Measurements from ENCODE around the gene TOMM40. TPM values are rescaled to one million over a fixed set of nuclear protein-coding genes. Genes with fewer than 3 reads are reported as not detected.

Gene TOMM40
- total and polyA plus RNA-seq, 9 of the 15 experiments (the other 6 are each of a cell fraction or from before 2014, with no cell fraction given), result 0.89 to 290 (median 160) TPM

- in situ Hi-C loops (cut with MboI), result no loop called here
- peak overlapping the region in 1 of 2 experiments; percentile 65; a peak in 2 of 4 replicates for H3K9ac ChIP-seq (ENCODE audit: insufficient read depth in 1 of 2, low read depth in 2 of 2, low read length in 2 of 2)
- ATAC-seq, result peak; percentile 11; the same call in 2 of the 3 replicates
- TF ChIP-seq DACH1 (IDR thresholded peaks at IDR 0.05; ENCODE audit: partially characterized antibody) (no peak), GABPB1 (CRISPR knock-in tag; IDR thresholded peaks at IDR 0.05) (no peak), SMARCA4 (IDR thresholded peaks at IDR 0.05) (no peak), ZNF764 (CRISPR knock-in tag; IDR thresholded peaks at IDR 0.05; ENCODE audit: low read depth) (0 out of 2 replicates have a peak, but pooled peaks have one; percentile 61), TAF15 (IDR thresholded peaks at IDR 0.05; ENCODE audit: low read depth, low read length) (no peak), NR2F6 (CRISPR knock-in tag; IDR thresholded peaks at IDR 0.05) (0 out of 2 replicates have a peak, but pooled peaks have one; percentile 62), GABPA (tag; conservative IDR thresholded peaks at IDR 0.05; ENCODE audit: low read depth) (no peak), REST (IDR thresholded peaks at IDR 0.05; ENCODE audit: borderline replicate concordance) (peak; percentile 9; the same call in 1 of the 2 replicates), REST (CRISPR knock-in tag; IDR thresholded peaks at IDR 0.05; ENCODE audit: low read depth) (no peak), ZBTB26 (CRISPR knock-in tag; IDR thresholded peaks at IDR 0.05) (peak; percentile 51; the same call in 1 of the 2 replicates), ZNF282 (CRISPR knock-in tag; IDR thresholded peaks at IDR 0.05) (0 out of 2 replicates have a peak, but pooled peaks have one; percentile 34), ZNF830 (CRISPR knock-in tag; IDR thresholded peaks at IDR 0.05) (no peak), TBP (optimal IDR thresholded peaks at IDR 0.05; ENCODE audit: low read depth, low read length) (no peak), NFE2 (IDR thresholded peaks at IDR 0.05; ENCODE audit: low read depth) (no peak)
Observed at GRCh38 chr19:44904426-44904994, 13.5 kb downstream of the TOMM40 start.

More at GRCh38 chr19:44904426-44904994, 13.5 kb downstream of the TOMM40 start:
- Histone ChIP-seq H3K27me3 (ENCODE audit: control insufficient read depth in 2 of 2, insufficient read depth in 2 of 2, low read length in 2 of 2) (no peaks in the 10 kb centered on the region), H3K27ac (ENCODE audit: extremely low read depth, low read depth, low read length) (peak overlapping the region; percentile 40; the same call in 2 of the 3 replicates), H3K36me3 (ENCODE audit: control insufficient read depth, insufficient read depth, low read length) (peaks cover 69% of the 10 kb centered on the region; the same call in 2 of the 3 replicates), H3K9me1 (ENCODE audit: control insufficient read depth, insufficient read depth, low read length) (no peaks in the 10 kb centered on the region), H4K20me1 (replicated peaks; ENCODE audit: control insufficient read depth, insufficient read depth, low read length) (0 out of 2 replicates have a peak, but pooled peaks cover 3% of the 10 kb centered on the region), H2AFZ (ENCODE audit: low read depth, low read length) (no peak overlapping the region), H3K4me2 (ENCODE audit: insufficient read depth, low read length) (no peak overlapping the region), H3K4me3 (no peak overlapping the region), H3K79me2 (ENCODE audit: control insufficient read depth, insufficient read depth, low read length) (no peaks in the 10 kb centered on the region; the same call in 2 of the 3 replicates), H3K4me1 (replicated peaks in 1 of 2; ENCODE audit: control insufficient read depth in 2 of 2, insufficient read depth in 2 of 2, low read length in 2 of 2) (peaks cover 20 to 73% of the 10 kb centered on the region in 2 experiments; a peak in 4 of 5 replicates), H3K9me3 (replicated peaks; ENCODE audit: control insufficient read depth, insufficient read depth, low read depth, low read length) (no peaks in the 10 kb centered on the region)
- intact Hi-C loops (cut with micrococcal nuclease), result loop anchor here (5.0 kb wide), 1 partner anchor 153 kb away; no protein-coding TSS in a partner anchor
- POLR2A ChIA-PET, result interaction anchor here (0.6 to 2.5 kb wide), 10 partner anchors 10 to 168 kb away, joined by 3 to 11 read pairs (median 3); no protein-coding TSS in a partner anchor
- WGBS (ENCODE audit: insufficient coverage, low coverage, missing lambda C conversion rate), result 82% methylated on average over 12 of the region's 12 CpGs
- FAIRE-seq, result peak; percentile 15
- DNase-seq (ENCODE audit: extremely low read depth in 1 of 4, low spot score in 3 of 4), result peak in 3 of 4 experiments; percentile 32 to 46 (median 32)
- CTCF ChIA-PET (ENCODE audit: low intra/inter-chr PET ratio), result interaction anchor here (0.6 to 2.1 kb wide), 2 partner anchors 47 to 132 kb away, joined by 4 to 27 read pairs; no protein-coding TSS in a partner anchor
- BruUV-seq (replicated peaks), result no TSS peak

Measured in K562 (cell line).